ENCODE measurements around the gene SRP68.

SRP68 gene

DNA sequence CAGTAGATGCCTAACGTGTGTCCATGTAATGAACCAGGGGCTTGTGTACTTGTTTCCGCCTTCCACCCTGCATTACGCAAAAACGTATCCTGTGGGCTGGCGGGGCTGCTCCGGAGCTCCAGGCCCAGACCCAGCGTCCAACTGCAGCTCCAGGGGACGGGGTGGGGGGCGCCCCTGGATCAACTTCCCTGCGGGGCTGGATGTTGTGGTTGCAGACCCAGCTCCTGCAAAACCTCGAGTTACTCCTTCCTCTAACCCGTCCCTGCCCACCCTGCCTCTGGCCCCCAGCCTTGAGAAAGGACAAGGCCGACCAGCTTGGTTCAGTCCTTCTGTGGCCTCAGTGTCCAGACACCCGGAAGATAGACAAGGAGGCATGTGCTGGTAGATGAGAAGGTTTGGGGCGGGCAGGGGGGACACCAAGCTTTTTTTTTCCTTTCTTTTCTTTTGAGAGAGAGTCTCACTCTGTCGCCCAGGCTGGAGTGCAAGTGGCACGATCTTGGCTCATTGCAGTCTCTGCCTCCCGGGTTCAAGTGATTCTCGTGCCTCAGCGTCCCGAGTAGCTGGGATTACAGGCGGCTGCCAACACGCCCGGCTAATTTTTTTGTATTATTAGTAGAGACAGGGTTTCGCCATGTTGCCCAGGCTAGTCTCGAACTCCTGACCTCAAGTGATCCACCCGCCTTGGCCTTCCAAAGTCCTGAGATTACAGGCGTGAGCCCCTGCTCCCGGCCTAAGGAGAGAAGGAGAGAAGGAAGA lies 32.0 kb upstream of the SRP68 start:
- no peaks in the 10 kb centered on the region for H3K27me3 ChIP-seq (replicated peaks; ENCODE audit: insufficient read depth, low read length)
- peak overlapping the region; percentile 80 for H3K4me3 ChIP-seq (ENCODE audit: low read length)
- peaks cover 17% of the 10 kb centered on the region for H3K79me2 ChIP-seq (ENCODE audit: low read length)
- TF ChIP-seq EZH2 (optimal IDR thresholded peaks at IDR 0.05; ENCODE audit: low read depth, low read length) (no peak), EZH2phosphoT487 (IDR thresholded peaks at IDR 0.05; ENCODE audit: low read length) (no peak)
- TF ChIP-seq, protein P1, sequence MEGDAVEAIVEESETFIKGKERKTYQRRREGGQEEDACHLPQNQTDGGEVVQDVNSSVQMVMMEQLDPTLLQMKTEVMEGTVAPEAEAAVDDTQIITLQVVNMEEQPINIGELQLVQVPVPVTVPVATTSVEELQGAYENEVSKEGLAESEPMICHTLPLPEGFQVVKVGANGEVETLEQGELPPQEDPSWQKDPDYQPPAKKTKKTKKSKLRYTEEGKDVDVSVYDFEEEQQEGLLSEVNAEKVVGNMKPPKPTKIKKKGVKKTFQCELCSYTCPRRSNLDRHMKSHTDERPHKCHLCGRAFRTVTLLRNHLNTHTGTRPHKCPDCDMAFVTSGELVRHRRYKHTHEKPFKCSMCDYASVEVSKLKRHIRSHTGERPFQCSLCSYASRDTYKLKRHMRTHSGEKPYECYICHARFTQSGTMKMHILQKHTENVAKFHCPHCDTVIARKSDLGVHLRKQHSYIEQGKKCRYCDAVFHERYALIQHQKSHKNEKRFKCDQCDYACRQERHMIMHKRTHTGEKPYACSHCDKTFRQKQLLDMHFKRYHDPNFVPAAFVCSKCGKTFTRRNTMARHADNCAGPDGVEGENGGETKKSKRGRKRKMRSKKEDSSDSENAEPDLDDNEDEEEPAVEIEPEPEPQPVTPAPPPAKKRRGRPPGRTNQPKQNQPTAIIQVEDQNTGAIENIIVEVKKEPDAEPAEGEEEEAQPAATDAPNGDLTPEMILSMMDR (IDR thresholded peaks at IDR 0.05; ENCODE audit: low read length): no peak
- H3K9ac ChIP-seq (ENCODE audit: low read length): peak overlapping the region; percentile 73; the same call in 1 of the 2 replicates
- H3K4me1 ChIP-seq (ENCODE audit: low read length): peaks cover 5% of the 10 kb centered on the region; the same call in 1 of the 2 replicates
- H3K36me3 ChIP-seq (replicated peaks; ENCODE audit: insufficient read depth, low read length): no peaks in the 10 kb centered on the region
- H3K27ac ChIP-seq (ENCODE audit: low read length): no peak overlapping the region
- H4K20me1 ChIP-seq (ENCODE audit: insufficient read depth, low read length): no peaks in the 10 kb centered on the region
- no peaks in the 10 kb centered on the region for H3K9me2 ChIP-seq (replicated peaks; ENCODE audit: insufficient read depth, low read length)
- no peaks in the 10 kb centered on the region for H3F3A ChIP-seq (ENCODE audit: insufficient read depth, low read length)
- no peak for DNase-seq
- peak overlapping the region; percentile 97 for H3K4me2 ChIP-seq (ENCODE audit: low read depth, low read length)
- no peaks in the 10 kb centered on the region for H3K9me3 ChIP-seq (replicated peaks; ENCODE audit: insufficient read depth, low read length)
- peak overlapping the region; percentile 94 for H2AFZ ChIP-seq (ENCODE audit: low read length)

GRCh38 chr17:76103274-76104139 lies 31.2 kb upstream of the SRP68 start, which contains the start of gene EXOC7:
Gene EXOC7, minus strand, starts transcription at chr17:76103787. Its CDS starts 95 bp downstream, at chr17:76103692.
- Histone ChIP-seq H3K4me1 (ENCODE audit: low read length) (peaks cover 5% of the 10 kb centered on the region; the same call in 1 of the 2 replicates), H3K4me3 (ENCODE audit: low read length) (peak within 1 kb of the TSS; percentile 80), H3K9me3 (replicated peaks; ENCODE audit: insufficient read depth, low read length) (no peaks in the 10 kb centered on the region), H3K9ac (ENCODE audit: low read length) (peak within 1 kb of the TSS; percentile 73), H3K9me2 (replicated peaks; ENCODE audit: insufficient read depth, low read length) (no peaks in the 10 kb centered on the region), H3K79me2 (ENCODE audit: low read length) (peaks cover 17% of the 10 kb centered on the region), H4K20me1 (ENCODE audit: insufficient read depth, low read length) (no peaks in the 10 kb centered on the region), H3K27me3 (replicated peaks; ENCODE audit: insufficient read depth, low read length) (no peaks in the 10 kb centered on the region), H3F3A (ENCODE audit: insufficient read depth, low read length) (no peaks in the 10 kb centered on the region), H3K36me3 (replicated peaks; ENCODE audit: insufficient read depth, low read length) (no peaks in the 10 kb centered on the region), H3K27ac (ENCODE audit: low read length) (no peak within 1 kb of the TSS), H2AFZ (ENCODE audit: low read length) (peak within 1 kb of the TSS; percentile 94), H3K4me2 (ENCODE audit: low read depth, low read length) (peak within 1 kb of the TSS; percentile 97)
- DNase-seq: peak; percentile 94
- TF ChIP-seq, protein P1 (IDR thresholded peaks at IDR 0.05; ENCODE audit: low read length): peak; percentile 5; the same call in 1 of the 2 replicates
- TF ChIP-seq EZH2phosphoT487 (IDR thresholded peaks at IDR 0.05; ENCODE audit: low read length) (no peak), EZH2 (optimal IDR thresholded peaks at IDR 0.05; ENCODE audit: low read depth, low read length) (no peak)

DNA sequence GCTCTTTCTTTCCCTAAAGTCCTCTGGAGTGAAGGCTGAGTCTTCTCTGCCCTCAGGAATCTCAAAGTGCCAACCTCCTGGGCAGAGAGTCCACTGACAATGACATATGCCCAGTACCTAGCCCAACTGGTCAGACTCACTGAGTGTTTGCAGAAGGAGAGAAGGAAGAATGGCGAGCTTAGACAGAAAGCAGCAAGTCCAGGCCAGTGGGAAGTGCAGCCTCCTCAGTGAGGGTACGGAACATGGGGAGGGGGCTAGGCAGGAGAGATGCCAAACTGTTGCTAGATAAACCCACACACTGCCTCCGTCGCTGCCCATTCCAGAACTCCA lies 30.6 kb upstream of the SRP68 start:
- Histone ChIP-seq H3K79me2 (ENCODE audit: low read length) (peaks cover 17% of the 10 kb centered on the region), H3K36me3 (replicated peaks; ENCODE audit: insufficient read depth, low read length) (no peaks in the 10 kb centered on the region), H3K4me3 (ENCODE audit: low read length) (peak overlapping the region; percentile 80), H3K9me3 (replicated peaks; ENCODE audit: insufficient read depth, low read length) (no peaks in the 10 kb centered on the region), H3K4me1 (ENCODE audit: low read length) (peaks cover 5% of the 10 kb centered on the region; the same call in 1 of the 2 replicates), H2AFZ (ENCODE audit: low read length) (peak overlapping the region; percentile 94), H3K27ac (ENCODE audit: low read length) (no peak overlapping the region), H4K20me1 (ENCODE audit: insufficient read depth, low read length) (no peaks in the 10 kb centered on the region), H3K9me2 (replicated peaks; ENCODE audit: insufficient read depth, low read length) (no peaks in the 10 kb centered on the region), H3K4me2 (ENCODE audit: low read depth, low read length) (peak overlapping the region; percentile 97), H3F3A (ENCODE audit: insufficient read depth, low read length) (no peaks in the 10 kb centered on the region), H3K27me3 (replicated peaks; ENCODE audit: insufficient read depth, low read length) (no peaks in the 10 kb centered on the region), H3K9ac (ENCODE audit: low read length) (peak overlapping the region; percentile 73)
- DNase-seq: no peak
- TF ChIP-seq, protein P1 (IDR thresholded peaks at IDR 0.05; ENCODE audit: low read length): no peak
- TF ChIP-seq EZH2phosphoT487 (IDR thresholded peaks at IDR 0.05; ENCODE audit: low read length): no peak
- no peak for TF ChIP-seq EZH2 (optimal IDR thresholded peaks at IDR 0.05; ENCODE audit: low read depth, low read length)

Measured in MM.1S (cell line).